HepG2 (cell line): Measurements from ENCODE around the gene CTSV. TPM values are rescaled to one million over a fixed set of nuclear protein-coding genes. Genes with fewer than 3 reads are reported as not detected.

Experiments
- CREB3 ChIP-seq: sonication (generic); formaldehyde crosslinking; IDR thresholded peaks from 2 replicates; pipeline ENCODE4 v1.5.0; 2020; ENCODE audit warnings: missing genetic modification reagents
- EZH2 ChIP-seq: conservative IDR thresholded peaks from 2 replicates; pipeline ENCODE4 v1.6.1; 2012; ENCODE audit warnings: mild to moderate bottlenecking, low read depth, low read length, moderate library complexity
- GLMP ChIP-seq: sonication (generic); formaldehyde crosslinking; IDR thresholded peaks from 2 replicates; pipeline ENCODE4 v1.9.0; 2021; ENCODE audit warnings: missing genetic modification reagents, mild to moderate bottlenecking, borderline replicate concordance
- HNF1B ChIP-seq: sonication (generic); formaldehyde crosslinking; IDR thresholded peaks from 2 replicates; pipeline ENCODE4 v1.5.1; 2020; ENCODE audit warnings: mild to moderate bottlenecking, moderate library complexity, missing genetic modification reagents
- ISL2 ChIP-seq: sonication (generic); formaldehyde crosslinking; IDR thresholded peaks from 2 replicates; pipeline ENCODE4 v1.5.0; 2020; ENCODE audit warnings: missing genetic modification reagents
- KLF16 ChIP-seq, 2 experiments: sonication (generic) in 1 of 2; formaldehyde crosslinking in 1 of 2; IDR thresholded peaks; 2 replicates each; pipeline versions ENCODE4 v1.6.1 to v1.8.0; 2016 to 2023; ENCODE audit warnings: missing genetic modification reagents in 2 of 2, missing compliant biosample characterization in 1 of 2
- MBNL3 ChIP-seq: fragments of 250-450 bp; sonication (Bioruptor Pico); conservative IDR thresholded peaks from 2 replicates; pipeline ENCODE4 v1.8.0; 2022; ENCODE audit warnings: mild to moderate bottlenecking, inconsistent platforms
- MTF2 ChIP-seq: sonication (generic); formaldehyde crosslinking; IDR thresholded peaks from 2 replicates; pipeline ENCODE4 v1.5.0; 2020; ENCODE audit warnings: missing genetic modification reagents, borderline replicate concordance
- POGZ ChIP-seq: sonication (generic); formaldehyde crosslinking; IDR thresholded peaks from 2 replicates; pipeline ENCODE4 v1.4.0; 2020; ENCODE audit warnings: mild to moderate bottlenecking, missing genetic modification reagents
- ZBTB2 ChIP-seq: sonication (generic); formaldehyde crosslinking; IDR thresholded peaks from 2 replicates; pipeline ENCODE4 v1.8.0; 2022; ENCODE audit warnings: low read depth, missing genetic modification reagents
- ZBTB8A ChIP-seq: sonication (generic); formaldehyde crosslinking; IDR thresholded peaks from 2 replicates; pipeline ENCODE4 v1.4.0; 2020; ENCODE audit warnings: mild to moderate bottlenecking, low read depth, missing genetic modification reagents, borderline replicate concordance
- ZNF292 ChIP-seq: sonication (generic); formaldehyde crosslinking; IDR thresholded peaks from 2 replicates; pipeline ENCODE4 v1.8.1; 2022; ENCODE audit warnings: mild to moderate bottlenecking, low read depth, missing genetic modification reagents, borderline replicate concordance
- ZNF335 ChIP-seq: sonication (generic); formaldehyde crosslinking; IDR thresholded peaks from 2 replicates; pipeline ENCODE4 v1.4.0; 2020; ENCODE audit warnings: missing genetic modification reagents
- ZNF605 ChIP-seq: sonication (generic); formaldehyde crosslinking; IDR thresholded peaks from 2 replicates; pipeline ENCODE4 v1.8.0; 2022; ENCODE audit warnings: mild to moderate bottlenecking, missing genetic modification reagents
- ZNF704 ChIP-seq: sonication (generic); formaldehyde crosslinking; IDR thresholded peaks from 2 replicates; pipeline ENCODE4 v1.8.1; 2023; ENCODE audit warnings: mild to moderate bottlenecking, inconsistent platforms, moderate library complexity, missing genetic modification reagents, borderline replicate concordance
- ZNF749 ChIP-seq: sonication (generic); formaldehyde crosslinking; IDR thresholded peaks from 2 replicates; pipeline ENCODE4 v1.8.0; 2022; ENCODE audit warnings: mild to moderate bottlenecking, missing genetic modification reagents, moderate library complexity, borderline replicate concordance
- ZNF75D ChIP-seq: sonication (generic); formaldehyde crosslinking; IDR thresholded peaks from 2 replicates; pipeline ENCODE4 v1.8.1; 2023; ENCODE audit warnings: missing genetic modification reagents, mild to moderate bottlenecking, borderline replicate concordance
- ZSCAN9 ChIP-seq: IDR thresholded peaks from 2 replicates; pipeline ENCODE4 v1.6.1; 2016; ENCODE audit warnings: borderline replicate concordance
- polyA plus RNA-seq, 8 experiments: library from polyadenylated mRNA; depleted of rRNA in 3 of 8; stranded (reverse) in 7 of 8; unstranded in 1 of 8; fragments of >200 nt; fragmentation: Illumina TruSeq in 4 of 8; extraction: Trizol in 4 of 8; gene quantifications; 2 replicates each; pipeline versions ENCODE4 v1.2.1 to v1.2.3, GENCODE V29; 2011 to 2016; ENCODE audit warnings: low read depth in 4 of 8, missing spikeins in 1 of 8, mixed read lengths in 1 of 8; ENCODE audit not compliant: insufficient read depth in 1 of 8
- total RNA-seq, 5 experiments: library from RNA; depleted of rRNA; stranded (reverse); fragments of >200 nt; fragmentation: Illumina TruSeq; extraction: Trizol; gene quantifications; 2 replicates each; pipeline ENCODE4 v1.2.3, GENCODE V29; 2016; ENCODE audit warnings: low read depth in 1 of 5
- TF ChIP-seq, protein P1 (sequence below): sonication (generic); formaldehyde crosslinking; IDR thresholded peaks from 2 replicates; pipeline ENCODE4 v1.5.0; 2020; ENCODE audit warnings: mild to moderate bottlenecking, missing genetic modification reagents

Gene CTSV
- total and polyA plus RNA-seq, 2 of the 13 experiments (the other 11 are each of a cell fraction or from before 2014, with no cell fraction given), result 10.6 to 12.6 TPM

DNA sequence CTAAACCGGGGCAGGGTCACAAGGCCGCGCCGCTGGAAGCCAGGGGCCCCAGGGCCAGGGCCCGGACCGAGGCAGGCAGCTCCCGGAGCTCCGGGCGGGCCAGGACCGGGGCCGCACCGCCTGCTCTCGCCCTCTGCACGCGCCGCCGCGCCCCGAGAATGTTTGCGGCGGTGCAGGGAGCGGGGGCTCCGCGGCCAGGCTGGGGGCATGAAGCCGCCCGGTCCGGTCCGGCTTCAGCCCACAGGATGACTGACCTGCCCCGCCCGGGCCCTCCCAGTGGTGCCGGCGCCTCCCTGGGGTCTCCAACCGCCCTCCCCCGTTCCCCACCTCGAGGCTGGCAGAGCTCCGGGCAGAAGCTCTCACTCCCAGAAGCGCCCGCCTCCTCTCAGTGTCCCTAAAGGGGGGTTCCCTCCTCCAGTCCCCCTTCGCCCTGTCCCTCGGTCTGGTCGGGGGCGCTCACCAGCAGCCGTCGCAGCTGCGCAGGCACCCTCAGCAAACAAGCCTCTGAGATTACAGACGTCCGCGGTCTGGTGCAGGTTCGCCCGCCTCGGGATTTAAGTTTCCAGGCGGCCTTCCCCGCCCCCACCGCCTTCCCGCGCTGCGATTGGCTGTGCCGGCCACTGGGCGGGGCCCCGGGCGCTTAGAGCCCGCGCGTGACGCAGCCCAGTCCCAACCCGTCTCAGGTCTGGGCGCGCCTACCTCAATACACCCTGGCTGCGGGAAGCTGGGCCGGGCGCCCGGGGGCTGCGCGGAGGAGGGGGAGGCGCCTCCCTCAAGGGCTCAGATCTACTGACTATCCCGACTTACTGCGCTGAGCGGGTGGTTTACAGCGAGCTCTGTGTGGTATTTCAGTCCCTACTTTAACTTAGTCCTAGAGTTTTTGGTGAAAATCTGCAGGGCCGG, at the start of gene CTSV (continued):
- TF ChIP-seq ZNF704 (CRISPR knock-in tag), result 0 out of 2 replicates have a peak, but pooled peaks have one; percentile 51
- TF ChIP-seq POGZ, result peak; percentile 51; the same call in 1 of the 2 replicates
- TF ChIP-seq ZNF605 (CRISPR knock-in tag), result no peak
- no peak for TF ChIP-seq GLMP (CRISPR knock-in tag)
- TF ChIP-seq ZBTB8A, result no peak
- no peak for TF ChIP-seq ZNF335 (CRISPR knock-in tag)
- TF ChIP-seq MTF2 (CRISPR knock-in tag), result no peak
- no peak; the same call in 1 of the 2 replicates for TF ChIP-seq ZSCAN9
- peak; percentile 49 for TF ChIP-seq ISL2 (CRISPR knock-in tag)
- TF ChIP-seq ZNF75D (CRISPR knock-in tag), result no peak
- TF ChIP-seq MBNL3, result no peak
- TF ChIP-seq, protein P1, sequence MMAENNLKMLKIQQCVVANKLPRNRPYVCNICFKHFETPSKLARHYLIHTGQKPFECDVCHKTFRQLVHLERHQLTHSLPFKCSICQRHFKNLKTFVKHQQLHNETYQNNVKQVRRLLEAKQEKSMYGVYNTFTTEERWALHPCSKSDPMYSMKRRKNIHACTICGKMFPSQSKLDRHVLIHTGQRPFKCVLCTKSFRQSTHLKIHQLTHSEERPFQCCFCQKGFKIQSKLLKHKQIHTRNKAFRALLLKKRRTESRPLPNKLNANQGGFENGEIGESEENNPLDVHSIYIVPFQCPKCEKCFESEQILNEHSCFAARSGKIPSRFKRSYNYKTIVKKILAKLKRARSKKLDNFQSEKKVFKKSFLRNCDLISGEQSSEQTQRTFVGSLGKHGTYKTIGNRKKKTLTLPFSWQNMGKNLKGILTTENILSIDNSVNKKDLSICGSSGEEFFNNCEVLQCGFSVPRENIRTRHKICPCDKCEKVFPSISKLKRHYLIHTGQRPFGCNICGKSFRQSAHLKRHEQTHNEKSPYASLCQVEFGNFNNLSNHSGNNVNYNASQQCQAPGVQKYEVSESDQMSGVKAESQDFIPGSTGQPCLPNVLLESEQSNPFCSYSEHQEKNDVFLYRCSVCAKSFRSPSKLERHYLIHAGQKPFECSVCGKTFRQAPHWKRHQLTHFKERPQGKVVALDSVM, result no peak
- no peak for TF ChIP-seq EZH2
- no peak for TF ChIP-seq ZNF292 (CRISPR knock-in tag)
- TF ChIP-seq HNF1B (CRISPR knock-in tag), result peak; percentile 74
- TF ChIP-seq CREB3 (CRISPR knock-in tag), result no peak
- 0 out of 4 replicates have a peak, but pooled peaks of 1 of the 2 experiments have one; percentile 28 for TF ChIP-seq KLF16 (CRISPR knock-in tag; IDR thresholded peaks at IDR 0.05)
- peak; percentile 37; the same call in 1 of the 2 replicates for TF ChIP-seq ZBTB2 (CRISPR knock-in tag)
- no peak for TF ChIP-seq ZNF749 (CRISPR knock-in tag)
